NT2/D1 (cell line): ENCODE results near the gene ABHD10.
"Not testable (repeated sequence)": the region's sequence is repeated elsewhere in the genome, so short reads cannot be mapped to it uniquely, and the experiment has no call there.

Source experiments
- DNase-seq: peaks from one replicate; pipeline ENCODE4 v3.0.0-alpha.2; 2011; ENCODE audit warnings: low read depth, low spot score
- H3K27me3 ChIP-seq: 2 replicates; pipeline ENCODE4 v1.6.0; 2011; ENCODE audit warnings: mild to moderate bottlenecking; ENCODE audit not compliant: insufficient read length, insufficient read depth
- H3K36me3 ChIP-seq: 2 replicates; pipeline ENCODE4 v1.6.1; 2011; ENCODE audit warnings: mild to moderate bottlenecking, low read length, mixed read lengths; ENCODE audit not compliant: insufficient read depth, insufficient read length
- H3K4me1 ChIP-seq: 2 replicates; pipeline ENCODE4 v1.5.1; 2011; ENCODE audit not compliant: insufficient read depth, insufficient read length
- H3K4me3 ChIP-seq: 2 replicates; pipeline ENCODE4 v1.5.1; 2011; ENCODE audit warnings: low read depth; ENCODE audit not compliant: insufficient read length
- H3K9ac ChIP-seq: 2 replicates; pipeline ENCODE4 v1.6.0; 2011; ENCODE audit warnings: low read depth; ENCODE audit not compliant: insufficient read length
- H3K9me3 ChIP-seq: 2 replicates; pipeline ENCODE4 v1.5.1; 2011; ENCODE audit warnings: mild to moderate bottlenecking, low read length; ENCODE audit not compliant: insufficient read depth
- SUZ12 ChIP-seq: IDR thresholded peaks from 2 replicates; pipeline ENCODE4 v1.6.1; 2011; ENCODE audit not compliant: insufficient read length, insufficient read depth; ENCODE audit errors: extremely low read depth
- YY1 ChIP-seq: IDR thresholded peaks from 2 replicates; pipeline ENCODE4 v1.6.1; 2011; ENCODE audit not compliant: insufficient read length, insufficient read depth
- ZNF274 ChIP-seq: IDR thresholded peaks from 2 replicates; pipeline ENCODE4 v1.6.1; 2011; ENCODE audit warnings: mild to moderate bottlenecking, low read depth, low read length

Gene ABHD10

DNA sequence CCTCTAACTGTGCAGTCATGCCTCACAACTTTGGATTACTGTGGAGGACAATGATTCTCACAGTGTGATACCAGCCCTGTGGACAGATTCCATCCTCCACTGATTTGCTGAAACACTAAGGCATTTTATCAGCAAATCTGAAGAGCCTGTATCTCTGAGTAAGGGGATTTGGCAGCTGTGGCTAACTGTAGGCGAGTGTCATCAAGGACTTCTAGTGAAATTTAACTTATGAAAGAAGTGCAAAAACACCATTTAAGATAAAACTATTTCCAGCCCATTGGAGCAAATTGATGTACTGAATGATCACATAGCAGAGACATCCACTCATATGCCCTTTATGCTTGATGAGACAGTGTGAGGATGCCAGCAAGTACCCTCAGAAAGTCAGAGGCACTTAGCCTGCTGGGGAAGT, 41.9 kb downstream of the ABHD10 start:
- no peak for DNase-seq

DNA sequence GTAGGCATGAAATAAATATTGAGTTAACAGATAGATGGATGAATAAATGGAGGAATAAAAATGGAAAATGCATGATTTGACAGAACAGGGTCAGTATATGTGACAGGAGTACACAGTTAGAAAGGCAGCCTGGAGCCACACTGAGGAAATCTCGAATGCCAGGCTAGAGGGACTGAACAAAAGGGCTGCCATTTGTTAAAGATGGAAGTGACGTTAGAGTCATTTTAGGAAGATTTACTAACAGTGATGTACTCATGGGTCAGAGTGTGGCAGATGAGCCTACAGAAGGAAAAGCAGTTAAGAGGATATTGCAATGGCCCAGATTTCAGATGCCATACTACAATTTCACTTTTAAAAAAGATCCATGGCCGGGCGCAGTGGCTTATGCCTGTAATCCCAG, 48.3 kb downstream of the ABHD10 start:
- no peak for DNase-seq
- Histone ChIP-seq H3K4me1 (no peaks in the 10 kb centered on the region), H3K4me3 (no peak overlapping the region), H3K27me3 (no peaks in the 10 kb centered on the region), H3K36me3 (no peaks in the 10 kb centered on the region), H3K9me3 (no peaks in the 10 kb centered on the region), H3K9ac (no peak overlapping the region)
- TF ChIP-seq SUZ12 (no peak), ZNF274 (no peak), YY1 (no peak)

More for the DNA sequence above, 41.9 kb downstream of the ABHD10 start:
- H3K9ac ChIP-seq: no peak overlapping the region
- TF ChIP-seq YY1 (no peak), ZNF274 (no peak), SUZ12 (no peak)
- H3K36me3 ChIP-seq: no peaks in the 10 kb centered on the region
- no peaks in the 10 kb centered on the region for H3K27me3 ChIP-seq
- no peaks in the 10 kb centered on the region for H3K4me1 ChIP-seq
- no peaks in the 10 kb centered on the region for H3K9me3 ChIP-seq
- H3K4me3 ChIP-seq: no peak overlapping the region

DNA sequence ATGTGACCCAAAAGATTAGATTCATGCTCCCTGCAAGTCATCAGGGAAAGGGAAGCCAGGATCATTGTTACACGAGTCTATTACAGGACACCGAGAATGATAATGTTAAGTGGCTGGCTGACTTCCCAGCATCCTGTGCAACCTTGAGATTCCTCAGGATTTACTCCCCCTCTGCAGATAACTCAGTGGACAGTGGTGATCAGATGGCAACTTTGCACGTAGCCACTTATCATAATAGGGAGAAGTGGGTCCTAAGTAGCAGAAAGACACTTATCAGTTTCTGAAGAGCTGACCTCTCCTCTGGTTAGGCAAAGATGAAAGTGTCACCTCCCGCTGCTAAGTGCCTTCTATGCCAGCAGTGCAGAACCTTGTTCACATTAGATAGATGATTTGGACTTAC, 49.0 kb downstream of the ABHD10 start:
- DNase-seq: no peak
- Histone ChIP-seq H3K9me3 (no peaks in the 10 kb centered on the region), H3K27me3 (no peaks in the 10 kb centered on the region), H3K9ac (no peak overlapping the region), H3K36me3 (no peaks in the 10 kb centered on the region), H3K4me1 (no peaks in the 10 kb centered on the region), H3K4me3 (no peak overlapping the region)
- TF ChIP-seq YY1 (no peak), ZNF274 (no peak), SUZ12 (no peak)

DNA sequence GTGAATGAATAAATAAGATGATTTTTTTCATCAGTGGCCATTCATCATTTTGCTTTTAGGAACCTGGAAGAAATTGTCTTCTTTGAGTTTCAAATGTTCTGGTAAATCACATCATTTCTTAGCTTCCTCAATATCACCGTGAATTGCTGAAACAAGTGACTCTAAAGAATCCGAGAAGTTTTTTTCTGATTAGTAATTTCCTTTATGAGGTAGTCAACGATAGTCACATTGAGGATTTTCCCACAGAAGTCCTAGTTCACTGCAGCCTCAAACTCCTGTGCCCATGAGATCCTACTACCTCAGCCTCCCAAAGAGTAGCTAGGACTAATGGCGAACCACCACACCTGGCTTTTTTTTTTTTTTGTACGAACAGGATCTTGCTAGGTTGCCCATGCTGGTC, 52.1 kb downstream of the ABHD10 start:
- TF ChIP-seq YY1 (no peak), ZNF274 (no peak), SUZ12 (no peak)
- DNase-seq: no peak
- no peaks in the 10 kb centered on the region for H3K27me3 ChIP-seq
- H3K4me1 ChIP-seq: no peaks in the 10 kb centered on the region
- no peak overlapping the region for H3K9ac ChIP-seq
- H3K9me3 ChIP-seq: no peaks in the 10 kb centered on the region
- H3K36me3 ChIP-seq: no peaks in the 10 kb centered on the region
- H3K4me3 ChIP-seq: no peak overlapping the region

DNA sequence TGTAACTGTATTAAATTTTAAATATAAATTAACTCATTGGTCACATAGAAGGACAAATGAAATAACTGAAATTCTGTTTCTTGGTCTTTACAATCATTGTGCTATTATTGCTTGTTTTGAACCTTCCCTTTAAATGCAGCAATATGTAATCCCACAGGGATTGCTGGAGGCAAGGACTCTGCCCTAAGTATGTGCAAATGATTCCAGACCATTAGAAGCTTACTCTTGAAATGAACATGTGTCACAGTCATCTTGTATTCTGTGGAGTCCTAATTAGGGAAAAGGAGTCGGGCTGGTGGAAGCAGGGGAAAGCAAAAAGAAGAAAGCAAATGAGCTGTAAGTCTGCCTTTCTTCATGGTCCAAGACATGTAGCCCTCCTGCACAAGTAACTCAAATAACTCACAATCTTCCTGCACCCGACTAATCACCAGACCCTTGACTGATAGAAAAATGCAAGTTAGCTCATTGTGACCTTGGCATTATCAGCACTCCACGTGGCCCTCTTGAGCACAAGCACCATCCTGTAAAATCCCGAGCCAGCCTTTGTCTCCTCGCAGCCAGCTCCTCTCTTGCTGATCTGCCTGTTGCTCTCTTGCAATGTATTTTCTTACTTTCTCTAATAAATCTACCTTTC, 53.4 kb downstream of the ABHD10 start:
- H3K36me3 ChIP-seq: no peaks in the 10 kb centered on the region
- DNase-seq: no peak
- 0 out of 2 replicates have a peak, but pooled peaks cover 2% of the 10 kb centered on the region for H3K9me3 ChIP-seq

DNA sequence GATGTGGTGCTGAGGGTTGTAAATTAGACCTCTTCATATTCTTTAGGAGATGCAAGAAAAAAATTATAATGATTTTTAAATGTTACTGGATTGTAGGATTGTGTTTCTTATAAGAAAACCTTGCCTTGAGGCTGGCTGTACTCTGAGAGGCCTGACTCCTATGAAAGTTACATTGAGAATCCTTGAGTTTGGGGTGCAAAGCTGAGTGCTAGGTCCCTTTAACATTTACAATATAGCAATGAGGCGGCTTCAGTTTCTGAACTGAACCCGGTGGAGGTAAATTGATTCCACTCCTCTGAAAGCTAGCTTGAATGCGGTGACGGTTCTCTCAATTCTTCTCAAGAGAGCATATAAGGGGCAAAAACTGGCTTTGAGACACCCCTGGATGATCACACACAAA, 55.6 kb downstream of the ABHD10 start, which contains the start of gene TMPRSS7:
Gene TMPRSS7 (plus strand): TSS at position 301 of the 400 bp plus-strand sequence. CDS start 110 bp downstream, outside the sequence.
- Histone ChIP-seq H3K4me1 (no peaks in the 10 kb centered on the region), H3K9ac (no peak within 1 kb of the TSS), H3K36me3 (no peaks in the 10 kb centered on the region), H3K27me3 (no peaks in the 10 kb centered on the region), H3K9me3 (0 out of 2 replicates have a peak, but pooled peaks cover 5% of the 10 kb centered on the region), H3K4me3 (no peak within 1 kb of the TSS)
- DNase-seq: no peak
- TF ChIP-seq YY1: no peak
- TF ChIP-seq ZNF274: no peak
- no peak for TF ChIP-seq SUZ12

More for the DNA sequence above, 53.4 kb downstream of the ABHD10 start:
- H3K27me3 ChIP-seq: no peaks in the 10 kb centered on the region
- H3K4me3 ChIP-seq: no peak overlapping the region
- H3K4me1 ChIP-seq: no peaks in the 10 kb centered on the region
- H3K9ac ChIP-seq: no peak overlapping the region
- TF ChIP-seq YY1 (no peak), SUZ12 (no peak), ZNF274 (no peak)

DNA sequence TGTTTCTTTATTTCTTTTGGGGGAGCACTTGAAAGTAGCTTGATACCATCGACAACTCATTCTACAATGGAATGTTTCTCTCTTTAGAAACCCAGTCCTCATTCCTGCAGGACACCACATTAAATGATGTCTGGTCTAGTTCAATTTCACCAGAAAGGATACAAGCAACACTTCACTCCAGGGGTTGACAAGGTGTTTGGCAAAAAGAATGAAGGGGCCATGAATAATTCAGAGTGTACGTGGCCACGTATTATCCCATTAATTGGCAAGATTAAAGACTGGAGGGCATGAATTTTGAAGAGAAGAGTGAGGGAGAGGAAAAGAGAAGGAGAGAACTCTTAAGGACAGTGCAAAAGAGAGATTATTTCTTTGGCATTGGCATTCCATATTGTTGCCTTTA, 56.4 kb downstream of the ABHD10 start:
- Histone ChIP-seq H3K4me3 (no peak overlapping the region), H3K4me1 (no peaks in the 10 kb centered on the region), H3K9me3 (0 out of 2 replicates have a peak, but pooled peaks cover 5% of the 10 kb centered on the region), H3K9ac (no peak overlapping the region), H3K27me3 (no peaks in the 10 kb centered on the region), H3K36me3 (no peaks in the 10 kb centered on the region)
- DNase-seq: no peak
- TF ChIP-seq ZNF274 (no peak), SUZ12 (no peak), YY1 (no peak)

DNA sequence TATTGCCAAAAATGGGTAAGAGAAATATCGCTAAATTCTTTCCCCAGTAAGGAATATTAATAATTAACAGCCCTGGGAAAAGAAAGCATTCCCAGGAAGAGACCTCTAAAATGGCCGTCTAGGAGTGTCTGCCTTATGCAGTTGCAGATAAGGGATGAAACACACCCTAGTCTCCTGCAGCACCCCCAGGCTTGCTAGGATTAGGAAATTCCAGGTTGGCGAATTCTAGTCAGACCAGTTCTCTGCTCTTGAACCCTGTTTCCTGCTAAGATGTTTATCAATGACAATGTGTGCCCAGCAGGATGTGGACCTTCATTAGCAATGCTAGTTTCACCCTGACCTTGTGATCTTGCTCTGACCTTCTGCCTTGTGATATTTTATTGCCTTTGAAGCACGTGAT, 58.4 kb downstream of the ABHD10 start:
- not testable (repeated sequence) for H3K4me1 ChIP-seq, DNase-seq, H3K36me3 ChIP-seq, H3K9me3 ChIP-seq, H3K9ac ChIP-seq, H3K27me3 ChIP-seq, H3K4me3 ChIP-seq
